NCI-H2081 treated with DMSO at 0.1 percent for 48 hours (cell line): ENCODE data around the gene CDC16.
"Not testable (repeated sequence)": the region's sequence is repeated elsewhere in the genome, so short reads cannot be mapped to it uniquely, and the experiment has no call there.

Experiments
- DNase-seq: peaks from one replicate; lab custom pipeline; 2025; lab: John Stamatoyannopoulos, UW

The CDC16 gene

DNA sequence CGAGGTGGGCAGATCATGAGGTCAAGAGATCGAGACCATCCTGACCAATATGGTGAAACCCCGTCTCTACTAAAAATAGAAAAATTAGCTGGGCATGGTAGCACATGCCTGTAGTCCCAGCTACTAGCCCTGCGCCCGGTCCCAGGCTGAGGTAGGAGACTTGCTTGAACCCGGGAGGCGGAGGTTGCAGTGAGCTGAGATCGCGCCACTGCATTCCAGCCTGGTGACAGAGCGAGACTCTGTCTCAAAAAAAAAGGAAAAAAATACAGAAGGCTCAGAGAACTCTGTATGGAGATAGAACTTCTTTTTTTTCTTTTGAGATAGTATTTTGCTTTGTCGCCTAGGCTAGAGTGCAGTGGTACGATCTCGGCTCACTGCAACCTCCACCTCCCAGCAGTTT is 29.6 kb downstream of the CDC16 start:
- not testable (repeated sequence) for DNase-seq

DNA sequence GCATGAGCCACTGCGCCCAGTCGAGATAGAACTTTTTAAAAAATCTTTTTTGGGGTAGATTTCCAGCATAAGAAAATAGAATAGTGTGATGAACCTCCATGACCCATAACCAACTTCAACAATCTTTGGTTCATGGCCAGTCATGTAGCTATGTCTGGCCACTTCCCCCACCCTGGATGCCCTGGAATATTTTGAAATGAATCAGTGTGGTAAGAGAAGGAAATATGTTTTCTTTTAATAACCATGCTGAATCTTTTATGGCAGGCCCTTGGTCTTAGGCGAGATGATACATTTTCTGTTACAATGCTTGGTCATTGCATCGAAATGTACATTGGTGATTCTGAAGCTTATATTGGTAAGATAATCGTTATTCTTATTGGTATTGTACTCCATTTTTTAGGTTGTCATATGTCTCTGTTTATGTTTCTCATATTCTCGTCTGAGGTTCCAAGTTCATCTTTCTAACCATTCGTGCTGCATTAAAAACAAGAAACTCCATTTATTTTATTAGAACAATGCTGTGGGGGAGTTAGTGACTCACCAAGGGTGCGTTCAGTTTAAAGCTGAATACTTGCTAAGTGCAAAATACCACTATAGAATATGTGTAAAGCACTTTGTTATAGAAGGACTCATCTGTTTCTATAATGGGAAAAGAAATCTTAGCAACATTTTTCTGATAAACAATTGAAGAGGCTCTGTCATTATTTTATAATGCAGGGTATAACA is 30.4 kb downstream of the CDC16 start:
- DNase-seq: no peak

DNA sequence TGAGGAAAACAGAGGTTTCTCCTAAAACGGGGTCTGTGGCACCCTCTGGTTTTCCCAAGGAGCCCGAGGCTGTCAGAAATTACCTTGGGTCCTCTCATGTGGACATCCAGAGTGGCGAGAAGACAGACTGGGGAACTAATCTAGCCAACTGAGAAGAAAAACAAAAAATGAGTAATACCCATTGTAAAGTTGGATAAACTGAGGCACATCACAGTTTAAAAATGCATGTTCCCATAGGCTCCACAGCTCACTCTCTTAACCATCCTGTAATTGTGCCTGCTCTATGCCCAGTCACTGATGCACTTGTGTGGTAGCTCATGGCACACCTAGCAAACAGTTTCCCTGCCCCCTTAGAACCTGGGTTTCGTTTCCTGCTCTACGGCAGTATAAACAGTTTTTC is 31.5 kb downstream of the CDC16 start:
- DNase-seq: no peak

DNA sequence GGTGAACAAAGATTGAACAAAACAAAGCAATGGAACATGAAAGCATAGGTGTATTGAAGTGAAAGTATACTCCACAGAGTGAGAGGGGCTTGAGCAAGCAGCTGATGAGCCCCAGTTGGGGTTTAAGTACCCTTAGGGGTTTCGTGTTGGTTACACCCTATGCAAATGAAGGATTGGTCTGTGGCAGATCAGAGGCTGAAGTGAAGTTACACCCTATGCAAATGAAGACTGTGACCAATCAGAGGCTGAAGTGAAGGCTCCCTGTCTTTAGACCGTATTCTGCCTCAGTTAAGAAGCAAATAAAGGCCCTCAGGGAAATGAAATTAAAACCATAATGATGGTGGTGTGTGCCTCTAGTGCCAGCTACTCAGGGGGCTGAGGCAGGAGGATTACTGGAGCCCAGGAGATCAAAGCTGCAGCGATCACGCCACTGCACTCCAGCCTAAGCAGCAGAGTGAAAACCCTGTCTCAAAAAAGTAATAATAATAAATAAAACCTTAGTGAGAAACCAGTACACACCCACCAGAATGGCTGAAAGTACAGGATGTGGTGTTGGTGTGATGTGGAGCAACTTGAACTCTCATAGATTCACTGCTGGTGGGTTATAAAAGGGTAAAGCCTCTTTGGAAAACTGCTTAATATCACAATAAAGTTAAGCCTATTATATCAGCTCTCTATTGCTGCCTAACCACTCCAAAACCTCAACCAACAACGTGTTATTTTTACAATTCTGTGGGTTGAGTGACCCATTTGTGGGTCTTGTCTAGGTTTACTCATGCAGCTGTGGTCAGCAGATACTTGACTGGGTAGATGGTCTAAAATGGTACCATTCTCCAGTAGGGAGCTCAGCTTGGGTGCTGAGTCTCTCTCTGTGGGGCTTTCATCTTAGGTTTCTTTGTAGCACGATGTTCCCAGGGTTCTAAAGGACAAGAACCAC is 33.9 kb downstream of the CDC16 start:
- no peak for DNase-seq

DNA sequence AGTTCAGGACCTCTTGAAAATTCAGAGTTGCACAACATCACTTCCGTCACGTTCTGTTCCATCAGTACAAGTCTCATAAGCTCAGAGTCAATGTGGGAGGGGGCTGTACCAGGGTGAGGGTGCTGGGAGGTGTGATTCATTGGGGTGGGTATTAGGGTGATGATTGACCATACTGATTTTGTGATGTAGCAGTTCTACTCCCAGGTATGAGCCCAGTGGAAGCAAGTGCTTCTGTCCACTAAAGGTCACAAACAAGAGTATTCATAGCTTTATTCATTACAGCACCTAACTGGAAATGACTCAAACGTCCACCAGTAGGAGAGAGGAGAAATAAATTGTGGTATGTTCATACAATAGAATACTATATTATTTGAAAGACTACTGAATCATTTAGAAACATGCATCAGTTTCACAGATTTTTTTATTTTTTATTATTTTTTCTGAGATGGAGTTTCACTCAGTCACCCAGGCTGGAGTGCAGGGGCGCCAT is 34.6 kb downstream of the CDC16 start:
- DNase-seq: no peak

DNA sequence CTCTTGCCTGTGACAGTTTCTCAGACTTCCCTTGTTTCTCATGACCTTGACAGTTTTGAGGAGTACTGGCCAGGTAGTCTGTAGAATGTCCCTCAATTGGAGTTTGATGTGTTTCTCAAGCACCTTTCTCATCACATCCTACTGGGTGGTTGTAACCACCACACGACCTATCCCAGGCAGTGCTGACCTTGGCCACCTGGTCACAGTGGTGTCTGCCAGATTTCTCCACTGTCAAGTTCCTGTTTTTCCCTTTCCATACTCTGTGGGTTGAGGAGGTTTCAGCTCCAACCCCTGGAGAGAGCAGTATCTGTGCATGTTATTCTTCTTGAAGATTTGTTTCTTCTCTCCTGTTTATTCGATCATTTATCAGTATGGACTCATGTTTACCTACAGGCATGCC is 38.3 kb downstream of the CDC16 start:
- no peak for DNase-seq

DNA sequence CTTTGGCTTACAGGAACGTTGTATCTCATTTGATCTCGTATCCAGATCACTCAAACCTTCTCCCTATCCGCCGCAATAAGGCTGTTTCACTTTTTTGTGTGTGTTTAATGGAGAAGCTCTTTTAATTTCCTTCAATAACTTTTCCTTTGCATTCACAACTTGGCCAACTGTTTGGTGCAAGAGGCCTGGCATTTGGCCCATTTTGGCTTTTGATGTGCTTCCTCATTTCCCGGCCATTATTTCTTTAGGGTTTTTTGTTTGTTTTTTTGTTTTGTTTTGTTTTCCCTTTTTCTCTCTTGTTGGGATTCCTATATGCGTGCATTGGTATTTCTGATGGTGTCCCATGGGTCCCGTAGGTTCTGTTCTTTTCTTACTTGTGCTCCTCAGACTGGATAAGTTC is 40.6 kb downstream of the CDC16 start:
- DNase-seq: no peak

DNA sequence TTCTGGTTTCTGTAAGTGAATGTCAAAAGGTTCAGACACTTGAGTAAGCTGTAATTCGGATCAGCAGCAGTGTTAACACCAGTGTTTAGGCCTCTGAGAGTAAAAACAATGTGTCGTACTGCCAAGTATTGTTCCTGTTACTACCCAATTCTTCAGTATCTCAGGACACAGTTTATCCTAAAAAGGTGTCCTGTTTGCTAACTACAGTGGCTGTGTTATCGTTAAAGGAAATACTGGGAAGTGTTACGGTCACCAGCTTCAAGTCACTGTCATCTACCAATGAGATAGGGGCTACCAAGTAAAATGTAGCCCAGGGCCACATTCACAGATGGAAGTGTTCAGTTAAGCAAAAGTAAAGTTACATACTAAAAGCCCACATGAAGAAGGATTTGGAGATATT is 44.4 kb downstream of the CDC16 start:
- DNase-seq: no peak

DNA sequence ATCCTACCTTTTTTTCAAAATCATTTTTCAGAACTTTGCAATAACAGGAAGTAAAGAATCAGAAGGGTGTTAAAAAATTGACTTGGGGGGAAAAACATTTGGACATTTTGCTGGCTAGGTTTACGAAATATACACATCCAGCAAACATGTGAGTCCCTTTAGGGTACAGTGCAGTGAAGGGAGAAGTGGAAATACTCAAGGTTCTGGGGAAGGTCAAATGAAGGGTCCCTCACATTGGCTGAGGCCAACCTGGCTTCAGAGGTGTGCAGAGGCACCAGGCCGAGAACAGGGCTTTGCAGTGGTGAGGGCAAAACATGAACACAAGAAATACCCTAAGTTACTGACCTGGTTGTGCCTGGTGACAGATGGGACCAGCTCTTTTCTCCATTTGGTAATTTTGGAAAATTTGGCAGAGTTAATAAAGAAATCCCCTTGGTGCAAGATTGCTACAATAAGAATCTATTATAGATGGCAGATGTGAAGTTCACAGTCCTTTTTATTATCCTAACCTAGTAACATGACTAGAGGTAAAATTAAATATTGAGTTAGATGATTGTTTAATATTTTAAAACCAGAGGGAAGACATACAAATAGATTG is 45.2 kb downstream of the CDC16 start:
- DNase-seq: no peak

DNA sequence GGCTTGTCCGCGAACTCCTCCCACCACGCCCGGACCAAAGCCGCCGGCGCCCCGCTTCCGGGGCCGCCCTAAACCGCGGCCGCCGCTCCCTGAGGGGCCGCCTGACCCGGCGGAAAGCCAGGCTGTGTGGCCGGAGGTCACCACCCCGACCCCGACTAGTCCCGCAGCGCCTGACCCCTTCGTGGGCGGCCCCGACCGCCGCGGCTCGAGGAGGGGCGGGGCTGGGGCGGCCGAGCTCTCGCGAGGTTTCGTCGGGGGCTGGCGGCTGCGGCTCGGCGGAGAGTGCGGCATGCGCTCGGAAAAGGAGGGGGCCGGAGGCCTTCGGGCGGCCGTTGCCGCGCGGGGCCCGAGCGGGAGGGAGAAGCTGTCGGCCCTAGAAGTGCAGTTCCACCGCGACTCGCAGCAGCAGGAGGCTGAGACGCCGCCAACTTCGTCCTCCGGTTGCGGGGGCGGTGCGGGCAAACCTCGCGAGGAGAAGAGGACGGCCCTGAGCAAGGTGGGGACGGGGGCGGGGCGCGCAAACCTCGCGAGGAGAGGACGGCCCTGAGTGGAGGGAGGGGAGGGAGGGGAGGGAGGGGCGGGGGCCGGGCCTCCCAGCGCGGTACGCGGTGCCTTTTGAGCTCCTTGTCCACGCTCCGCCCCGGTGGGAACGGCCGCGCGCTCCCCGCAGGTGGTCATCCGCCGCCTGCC is 46.8 kb downstream of the CDC16 start, which contains the start of gene UPF3A:
UPF3A (plus strand) TSS at position 251 of the 690 bp plus-strand sequence; CDS start at position 290, 39 bp downstream.
- DNase-seq: peak; percentile 24

DNA sequence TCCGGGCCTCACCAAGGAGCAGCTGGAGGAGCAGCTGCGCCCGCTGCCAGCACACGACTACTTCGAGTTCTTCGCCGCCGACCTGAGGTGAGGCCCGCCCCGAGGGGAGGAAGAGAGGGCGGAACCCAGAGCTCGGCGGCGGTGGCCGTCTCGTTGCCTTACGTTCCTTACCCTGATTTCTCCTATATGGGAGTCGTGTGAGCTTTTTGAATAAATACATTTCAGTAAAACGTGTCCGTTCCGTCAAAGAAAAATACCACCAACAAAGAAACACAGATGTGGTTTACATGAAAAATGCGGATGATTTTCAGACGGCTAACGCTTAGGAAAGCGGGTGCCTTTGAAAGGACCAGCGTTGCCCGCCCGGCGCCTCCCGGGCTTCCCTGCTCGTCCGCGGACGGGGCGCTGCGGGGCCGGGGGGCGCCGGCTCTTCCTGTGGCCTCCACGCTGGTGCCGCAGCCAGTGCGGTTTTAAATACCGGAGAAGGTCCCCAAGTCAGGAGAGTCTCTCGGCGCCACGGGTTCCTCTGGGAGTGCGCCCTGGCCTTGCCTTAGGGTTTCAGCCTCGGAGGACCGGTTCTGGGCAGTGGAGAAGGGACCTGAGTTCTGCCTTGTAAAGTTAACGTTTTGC is 47.5 kb downstream of the CDC16 start:
- DNase-seq: no peak

DNA sequence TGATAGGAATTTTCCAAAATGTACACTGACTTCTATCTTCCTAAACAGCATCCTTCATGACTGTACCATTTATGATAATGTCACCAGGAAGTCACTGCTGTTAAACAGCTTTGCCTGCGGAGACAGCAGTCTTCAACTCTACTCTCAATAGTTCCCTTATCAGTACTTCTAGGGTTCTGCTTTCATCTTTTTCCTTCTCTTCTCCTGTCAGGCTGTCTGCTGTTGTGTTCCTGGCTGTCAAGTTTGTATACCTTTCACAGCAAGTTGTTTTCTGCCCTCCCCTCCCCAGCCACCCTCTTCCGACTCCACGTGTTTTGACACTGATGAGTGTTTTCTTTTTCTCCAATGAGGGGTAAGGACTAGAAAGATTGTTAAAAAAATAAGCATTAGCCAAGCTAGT is 48.9 kb downstream of the CDC16 start:
- DNase-seq: no peak

DNA sequence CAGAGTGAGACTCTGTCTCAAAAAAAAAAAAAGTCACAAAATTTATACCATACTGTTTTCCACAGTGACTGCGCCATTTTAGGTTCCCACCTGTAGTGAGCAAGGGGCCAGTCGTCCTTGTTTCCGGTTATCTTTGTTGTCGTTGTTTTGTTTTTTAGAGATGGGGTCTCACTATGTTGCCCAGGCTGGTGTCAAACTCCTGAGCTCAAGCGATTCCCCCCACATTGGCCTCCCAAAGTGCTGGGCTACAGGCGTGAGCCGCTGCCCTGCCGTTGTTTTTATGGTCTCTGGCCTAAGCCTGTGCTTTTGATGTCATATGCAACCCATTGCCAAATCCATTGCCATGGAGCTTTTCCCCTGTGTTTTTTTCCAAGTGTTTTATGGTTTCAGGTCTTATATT is 50.0 kb downstream of the CDC16 start:
- DNase-seq: no peak

DNA sequence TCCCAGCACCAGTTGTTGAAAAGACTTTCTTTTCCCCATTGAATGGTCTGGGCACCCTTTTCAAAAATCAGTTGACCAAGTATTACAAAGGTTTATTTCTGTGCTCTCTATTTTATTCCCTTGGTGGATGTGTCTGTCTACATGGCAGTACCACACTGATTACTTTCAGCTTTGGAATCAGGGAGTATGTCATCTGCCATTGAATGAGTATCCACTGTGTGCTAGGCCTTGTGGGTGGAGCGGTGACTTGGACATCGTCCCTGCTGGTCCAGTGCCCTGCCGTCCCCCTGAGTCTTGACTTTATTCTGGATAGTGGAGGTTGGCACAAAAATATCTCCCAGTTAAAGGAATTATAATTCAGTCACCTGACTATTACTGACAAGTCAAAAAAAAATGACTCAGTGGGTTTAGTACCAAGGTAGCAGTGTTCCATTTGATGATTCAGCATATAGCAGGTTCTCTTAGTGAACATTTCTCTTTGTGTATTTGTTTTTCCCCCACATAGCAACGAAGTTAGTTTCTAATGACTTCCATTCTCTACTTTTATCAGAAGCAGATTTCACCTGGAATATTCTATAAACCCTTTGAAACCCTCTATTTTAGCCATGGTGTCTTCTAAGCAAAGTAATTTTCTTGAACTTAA is 50.6 kb downstream of the CDC16 start:
- no peak for DNase-seq

DNA sequence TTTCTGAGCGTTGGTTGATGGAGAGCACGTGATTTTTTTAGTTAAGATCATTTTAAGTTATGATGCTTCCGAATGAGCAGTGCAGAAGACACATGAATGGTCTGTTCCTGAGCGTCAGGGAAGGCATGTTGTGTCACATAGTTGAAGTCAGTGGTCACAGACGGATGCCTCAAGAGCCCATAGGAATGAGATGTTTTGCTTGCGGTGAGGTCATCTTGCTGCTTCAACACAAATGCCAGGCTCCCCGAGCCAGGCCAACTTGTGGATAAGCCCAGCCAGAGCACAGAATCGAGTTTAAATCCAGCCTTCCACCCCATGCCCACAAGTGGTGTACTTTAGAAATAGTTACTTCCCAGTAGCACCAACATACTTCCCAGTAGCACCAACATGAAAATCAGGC is 52.1 kb downstream of the CDC16 start:
- DNase-seq: no peak

DNA sequence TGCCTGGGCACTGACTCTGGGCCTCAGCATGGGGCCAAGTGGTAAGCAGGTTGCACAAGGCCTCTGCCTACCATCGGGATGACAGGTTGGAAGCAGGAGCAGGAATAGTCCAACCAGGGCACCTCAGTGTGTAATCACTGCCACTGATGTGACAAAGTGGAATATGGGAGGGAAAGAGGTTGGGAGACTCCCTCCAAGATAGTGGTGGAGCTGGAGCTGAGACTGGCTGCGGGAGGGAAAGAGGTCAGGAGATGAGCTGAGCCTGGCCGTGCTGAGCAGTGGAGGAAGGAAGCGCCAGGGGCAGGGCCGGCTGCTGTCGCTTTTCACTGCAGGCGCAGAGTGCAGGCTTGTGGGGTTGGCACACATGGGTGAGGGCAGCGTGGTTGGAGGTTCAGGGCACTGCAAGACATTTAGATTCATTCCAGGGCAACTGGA is 53.5 kb downstream of the CDC16 start:
- DNase-seq: no peak

DNA sequence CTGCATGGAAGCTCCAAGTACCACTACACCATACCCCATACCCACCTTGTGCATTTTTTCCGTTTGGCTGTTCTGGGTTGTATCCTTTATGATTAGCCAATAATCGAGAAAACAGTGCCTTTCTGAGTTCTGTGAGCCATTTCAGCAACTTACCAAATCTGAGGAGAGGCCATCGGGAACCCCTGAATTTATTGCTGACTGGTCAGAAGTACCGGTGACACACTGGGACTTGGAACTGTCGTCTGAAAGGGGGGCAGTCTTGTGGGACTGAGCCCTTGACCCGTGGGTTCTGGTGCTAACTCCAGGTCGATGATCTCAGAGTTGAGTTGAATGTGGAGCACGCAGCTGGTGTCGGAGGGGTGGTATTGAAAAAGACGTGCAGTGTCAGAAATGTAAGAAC is 61.8 kb downstream of the CDC16 start:
- no peak for DNase-seq

DNA sequence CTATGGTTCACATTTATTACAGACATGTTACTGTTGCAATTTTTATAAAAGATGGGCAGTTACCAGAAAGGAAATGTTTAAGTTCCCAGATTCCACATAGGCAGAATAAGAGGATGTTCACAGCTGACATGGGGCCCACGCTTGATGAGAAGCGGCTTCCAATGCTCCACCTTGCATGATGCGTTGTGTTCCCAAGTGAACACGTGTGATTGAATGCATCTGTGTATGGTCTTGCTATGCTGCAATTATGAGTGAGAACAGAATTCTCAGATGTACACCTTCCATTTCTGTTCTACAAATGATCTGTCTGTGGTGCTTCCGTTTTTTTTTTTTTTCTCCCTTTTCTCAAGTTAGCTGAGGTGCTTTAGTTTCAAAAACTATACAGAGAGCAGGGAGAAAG is 62.2 kb downstream of the CDC16 start:
- no peak for DNase-seq

DNA sequence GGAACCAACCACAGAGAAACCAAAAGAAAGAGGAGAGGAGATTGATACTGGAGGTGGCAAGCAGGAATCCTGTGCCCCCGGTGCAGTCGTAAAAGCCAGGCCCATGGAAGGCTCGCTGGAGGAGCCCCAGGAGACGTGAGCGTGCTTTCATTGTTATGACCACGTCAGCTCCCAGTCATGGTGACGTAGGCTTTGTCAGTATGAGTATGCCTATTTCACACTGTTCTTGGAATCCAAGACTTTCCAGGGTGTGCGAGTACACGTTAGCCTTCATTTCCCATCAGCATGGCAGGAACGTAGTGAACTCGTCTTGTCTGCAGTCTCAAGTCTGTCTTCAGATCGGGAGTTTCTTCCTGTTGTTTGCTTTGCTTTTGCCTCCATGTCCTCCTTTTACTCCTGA is 64.2 kb downstream of the CDC16 start:
- no peak for DNase-seq

DNA sequence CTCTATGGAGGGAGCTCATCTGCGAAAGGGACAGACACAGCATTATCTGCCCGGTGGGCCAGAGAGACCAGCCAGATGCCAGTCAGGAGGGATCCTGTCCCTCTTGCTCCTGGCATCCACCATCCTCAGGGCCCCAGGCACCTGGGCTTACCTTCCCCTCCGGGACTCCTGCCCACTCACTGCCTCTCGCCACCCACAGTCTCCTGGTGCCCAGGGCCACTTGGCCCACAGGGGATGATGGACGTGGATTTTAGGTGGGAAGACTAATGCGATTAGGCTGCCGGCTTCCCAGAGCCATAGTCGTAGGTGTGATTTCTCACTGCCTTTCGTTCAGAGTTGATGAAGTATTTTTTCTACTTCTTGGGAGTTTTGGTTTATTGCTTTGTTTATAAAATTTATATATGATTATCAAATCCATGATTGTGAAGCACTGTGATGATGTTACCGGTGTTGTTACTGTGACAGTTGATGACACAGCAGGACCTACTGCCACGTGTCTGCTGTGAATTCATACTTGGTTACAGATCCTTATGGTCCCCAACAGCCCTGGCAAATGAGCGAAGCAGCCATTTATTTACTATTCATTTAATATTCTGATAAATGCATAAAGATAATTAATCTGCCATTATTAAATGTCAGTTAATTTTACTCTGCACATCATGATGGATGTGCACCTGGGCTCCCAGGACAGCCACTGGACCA is 65.1 kb downstream of the CDC16 start:
- DNase-seq: no peak
